NCI-H748 treated with DMSO at 0.1 percent for 48 hours (cell line): ENCODE data around the gene TCEANC2.
"Not testable (repeated sequence)": the region's sequence is repeated elsewhere in the genome, so short reads cannot be mapped to it uniquely, and the experiment has no call there.

Experiments
- DNase-seq: peaks from one replicate; lab custom pipeline; 2025; lab: John Stamatoyannopoulos, UW

TCEANC2 gene

DNA sequence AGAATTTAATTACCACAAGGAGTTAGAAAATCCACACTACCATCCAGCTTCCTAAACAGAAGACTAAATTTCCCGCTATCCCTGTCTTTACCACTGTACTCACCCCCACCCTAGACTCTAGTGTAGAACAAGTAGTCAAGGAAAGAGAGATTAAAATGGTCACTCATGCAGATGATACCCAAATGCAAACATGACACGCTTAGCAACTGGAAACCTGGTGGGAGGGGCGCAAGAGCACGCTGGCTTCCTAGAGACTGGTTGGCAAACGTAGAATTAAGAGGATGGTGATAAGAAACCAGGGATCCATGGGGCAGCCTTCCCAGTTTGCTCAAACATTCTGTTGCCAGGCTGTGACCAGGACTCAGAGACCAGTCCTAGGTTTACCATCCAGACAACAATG, 25.6 kb upstream of the TCEANC2 start:
- DNase-seq: no peak

DNA sequence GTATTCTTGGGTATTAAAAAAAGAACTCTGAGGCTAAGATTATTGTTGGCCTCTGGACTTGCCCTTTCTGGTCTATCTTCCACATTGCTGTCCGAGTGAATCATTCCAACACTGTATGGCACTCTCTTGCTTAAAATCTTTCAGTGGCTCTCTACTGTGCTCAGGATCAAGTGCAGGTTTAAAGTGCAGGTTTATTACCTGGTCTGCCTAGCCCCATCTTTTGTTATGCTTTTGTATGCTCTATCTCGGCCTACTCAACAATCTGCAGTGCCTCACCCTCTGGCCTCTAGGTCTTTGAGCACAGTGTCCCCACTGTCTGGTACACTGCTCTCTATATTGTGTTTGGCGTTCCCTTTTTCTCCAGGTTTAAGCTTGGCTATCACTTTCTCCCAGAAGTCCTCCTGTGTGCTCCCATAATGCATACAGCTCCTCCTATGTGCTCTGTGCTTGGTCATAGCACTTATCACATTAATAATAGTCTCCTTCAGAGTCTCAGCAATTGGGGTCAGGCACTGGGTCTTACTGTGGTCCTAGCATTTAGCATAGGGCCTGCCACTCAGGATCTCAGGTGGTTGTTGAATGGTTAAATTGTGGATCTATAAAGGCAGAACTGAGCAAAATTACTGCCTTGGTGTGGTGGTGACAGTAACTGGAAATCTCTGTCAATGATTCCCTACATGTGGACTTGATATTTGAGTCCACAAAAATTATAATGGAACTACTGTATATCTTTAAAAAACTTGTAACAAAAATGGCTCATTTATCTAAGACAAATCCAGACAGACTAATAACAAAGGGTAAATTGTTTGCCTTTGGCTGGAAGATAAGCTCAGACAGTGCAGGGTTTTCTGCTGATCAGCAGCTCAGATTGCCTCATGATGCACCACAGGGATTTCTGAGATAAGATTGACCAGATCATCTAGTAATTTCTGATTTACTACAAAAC, 24.8 kb upstream of the TCEANC2 start:
- DNase-seq: no peak

GRCh38 chr1:54037476-54037875, 15.9 kb upstream of the TCEANC2 start:
- no peak for DNase-seq

GRCh38 chr1:54041806-54042205, 11.6 kb upstream of the TCEANC2 start:
- no peak for DNase-seq

DNA sequence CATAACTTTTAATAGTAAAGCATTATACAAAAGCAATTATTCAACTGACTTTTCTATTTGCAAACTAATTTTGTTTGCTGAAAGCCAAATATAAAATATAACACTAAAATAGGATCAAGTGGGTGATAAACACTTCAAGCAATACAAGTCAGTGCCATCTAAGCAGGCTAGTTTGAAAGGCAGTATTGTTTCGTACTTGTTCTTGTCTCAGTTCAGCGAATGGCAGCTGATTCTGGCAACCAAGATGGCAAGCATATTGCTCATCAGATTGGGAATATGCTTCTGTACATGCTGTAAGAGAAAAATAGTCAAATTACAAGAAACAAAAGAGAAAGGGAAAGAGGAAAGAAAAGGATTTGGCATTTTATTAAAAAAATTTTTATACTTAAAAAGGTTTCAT, 7.9 kb upstream of the TCEANC2 start:
- DNase-seq: no peak

DNA sequence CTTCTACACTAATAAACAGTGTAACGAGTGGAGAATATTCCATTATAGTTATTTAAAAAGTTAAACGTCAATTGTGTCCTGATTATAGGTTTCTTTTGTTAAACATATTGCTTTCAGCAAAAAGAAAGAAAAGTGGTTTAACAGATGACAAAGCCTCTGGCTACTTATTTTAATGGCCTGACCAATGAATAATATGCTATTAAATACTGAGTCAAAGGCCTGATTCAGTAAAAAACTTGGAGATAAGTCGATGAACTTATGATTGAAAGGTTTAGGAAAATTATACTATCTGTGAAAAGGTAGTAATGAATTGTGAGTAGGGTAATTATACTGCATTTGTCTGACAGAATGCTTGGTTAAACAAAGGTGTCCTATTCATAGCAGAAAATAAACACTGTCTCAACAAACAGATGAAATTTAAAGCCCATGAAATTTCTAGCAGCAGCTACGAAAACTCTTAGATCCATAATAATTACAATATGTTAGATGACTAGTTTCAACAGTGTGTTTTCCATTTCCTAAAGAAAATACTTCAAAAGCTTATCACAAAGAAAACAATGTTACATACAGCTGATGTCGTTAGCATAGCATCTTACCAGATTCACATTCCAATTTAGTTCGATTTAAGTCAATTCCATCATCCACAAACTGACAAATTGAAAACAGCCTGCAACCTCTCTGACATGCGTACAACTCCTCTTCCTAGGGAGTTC, 6.6 kb upstream of the TCEANC2 start:
- peak; percentile 78 for DNase-seq

DNA sequence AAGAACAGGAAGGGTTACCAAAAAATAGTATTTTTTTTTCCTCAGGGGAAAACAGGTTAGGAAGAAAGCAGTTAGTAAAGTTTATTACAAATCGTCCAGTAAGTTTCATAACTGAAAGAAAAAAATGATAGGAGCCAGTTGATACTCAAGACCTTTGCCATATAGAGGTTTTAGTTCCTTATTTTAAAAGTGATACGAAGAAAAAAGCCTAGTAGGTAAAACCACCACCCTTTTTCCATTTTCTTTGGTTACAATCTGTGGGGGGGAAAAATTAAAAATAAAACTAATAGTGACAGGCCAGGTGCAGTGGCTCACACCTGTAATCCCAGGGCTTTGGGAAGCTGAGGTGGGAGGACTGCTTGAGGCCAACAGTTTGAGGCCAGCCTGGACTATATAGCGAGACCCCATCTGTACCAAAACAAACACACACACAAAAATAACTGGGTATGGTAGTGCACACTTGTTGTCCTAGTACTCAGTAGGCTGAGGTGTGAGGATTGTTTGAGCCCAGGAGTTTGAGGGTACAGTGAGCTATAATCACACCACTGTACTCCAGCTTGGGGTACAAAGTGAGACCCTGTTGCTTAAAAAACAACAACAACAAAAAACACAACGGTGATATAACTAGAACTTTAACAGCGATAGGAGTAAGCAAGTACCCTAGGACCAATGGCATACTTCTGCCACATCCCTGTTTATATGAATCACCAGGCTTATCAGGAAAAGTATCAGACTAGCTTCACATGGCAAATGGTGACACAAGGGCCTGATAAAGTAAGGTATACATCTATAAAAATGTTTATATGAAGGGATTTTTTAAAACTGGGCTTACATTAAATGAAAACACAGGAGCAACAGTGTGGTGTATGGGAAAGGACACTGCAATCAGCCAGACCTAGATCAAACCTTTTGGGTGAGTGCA, 5.8 kb upstream of the TCEANC2 start:
- DNase-seq: no peak

- DNase-seq: not testable (repeated sequence)
Measured at GRCh38 chr1:54050435-54050834, 3.0 kb upstream of the TCEANC2 start.

GRCh38 chr1:54051933-54052430, 1.4 kb upstream of the TCEANC2 start:
- peak; percentile 58 for DNase-seq

DNA sequence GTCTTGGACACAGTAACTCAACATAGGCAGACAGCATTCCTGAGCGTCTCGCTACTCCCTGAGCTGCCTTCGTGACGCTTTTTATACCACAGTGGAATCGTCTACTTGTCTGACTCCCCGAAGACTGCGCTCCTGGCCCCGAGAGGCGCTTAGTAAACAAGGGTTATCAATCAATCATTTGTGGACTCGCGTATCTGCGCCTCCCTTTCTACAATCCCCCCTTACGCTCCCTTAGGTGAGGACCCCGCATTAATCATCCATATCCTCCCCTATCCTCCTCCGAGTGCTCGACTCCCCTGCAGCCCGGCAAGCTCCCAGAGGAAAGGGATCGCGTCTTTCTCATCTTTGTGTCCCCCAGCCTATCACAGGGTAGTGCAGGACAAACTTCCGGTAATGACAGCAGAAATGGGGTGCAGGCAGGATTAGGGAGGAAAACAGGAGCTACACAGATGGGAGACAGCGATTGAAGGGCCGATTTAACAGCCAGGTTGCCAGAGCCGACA, 926 bp upstream of the TCEANC2 start:
- peak; percentile 32 for DNase-seq

DNA sequence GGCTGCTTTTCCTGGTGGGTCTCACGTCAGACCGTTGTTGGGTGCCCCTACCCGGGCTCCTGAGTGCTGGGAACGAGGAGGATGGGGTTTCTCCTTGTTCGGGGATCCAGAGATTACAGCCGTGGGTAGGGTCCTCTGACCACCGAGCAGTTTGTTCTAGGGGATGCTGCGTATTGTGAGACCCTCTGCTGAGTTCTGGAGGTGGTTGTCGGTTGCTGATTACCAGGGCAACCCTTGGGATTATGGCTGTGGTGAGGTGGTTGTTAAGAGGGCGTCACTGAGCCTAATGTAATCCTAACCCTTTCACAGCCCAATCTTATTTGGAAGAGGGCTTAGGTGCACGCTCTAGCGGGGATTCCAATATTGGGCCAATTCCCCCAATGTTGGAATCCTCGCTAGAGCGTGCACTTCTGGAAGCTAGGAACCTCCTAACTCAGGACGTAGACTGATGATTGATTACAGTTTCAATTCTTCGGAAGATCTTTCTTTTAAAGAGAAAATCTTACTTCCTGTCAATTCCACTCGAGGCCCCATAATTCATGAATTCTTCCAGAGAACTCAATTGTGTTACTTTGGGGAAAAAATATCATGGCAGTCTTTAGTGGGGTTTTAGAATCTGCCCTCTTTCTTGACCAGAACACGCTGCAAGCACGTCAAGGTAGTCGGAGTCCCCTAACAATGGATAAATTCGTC, 483 bp downstream of the TCEANC2 start:
- no peak for DNase-seq

DNA sequence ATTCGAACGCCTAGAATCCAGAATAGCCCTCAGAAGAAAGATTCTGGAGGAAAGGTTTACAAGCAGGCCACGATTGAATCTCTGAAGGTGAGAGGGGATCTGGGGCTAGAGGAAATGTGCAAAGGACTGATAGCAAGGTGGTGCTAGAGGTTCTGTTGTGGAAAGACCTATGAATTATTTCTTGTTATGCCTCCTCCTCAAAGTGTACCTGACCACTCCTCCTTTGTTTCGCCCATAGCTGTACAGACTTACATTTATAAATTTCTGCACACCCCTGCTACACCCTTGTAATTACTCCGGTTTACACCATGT, 986 bp downstream of the TCEANC2 start:
- no peak for DNase-seq

DNA sequence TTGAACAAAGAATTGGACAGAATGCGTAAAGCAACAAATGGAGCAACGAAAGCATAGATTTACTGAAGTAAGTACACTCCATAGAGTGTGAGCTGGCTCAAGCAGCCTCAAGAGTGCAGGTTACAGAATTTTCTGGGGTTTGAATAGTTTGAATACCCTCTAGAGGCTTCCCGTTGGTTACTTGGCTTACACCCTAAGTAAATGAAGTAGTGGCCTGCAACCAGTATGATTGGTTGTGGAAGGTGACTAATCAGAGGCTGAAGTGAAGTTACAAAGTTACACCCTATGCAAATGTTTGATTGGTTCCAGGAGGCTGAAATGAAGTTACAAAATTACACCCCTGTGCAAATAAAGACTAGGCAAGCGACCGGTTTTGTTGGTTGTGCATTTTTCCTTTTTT, 10.9 kb downstream of the TCEANC2 start:
- no peak for DNase-seq

DNA sequence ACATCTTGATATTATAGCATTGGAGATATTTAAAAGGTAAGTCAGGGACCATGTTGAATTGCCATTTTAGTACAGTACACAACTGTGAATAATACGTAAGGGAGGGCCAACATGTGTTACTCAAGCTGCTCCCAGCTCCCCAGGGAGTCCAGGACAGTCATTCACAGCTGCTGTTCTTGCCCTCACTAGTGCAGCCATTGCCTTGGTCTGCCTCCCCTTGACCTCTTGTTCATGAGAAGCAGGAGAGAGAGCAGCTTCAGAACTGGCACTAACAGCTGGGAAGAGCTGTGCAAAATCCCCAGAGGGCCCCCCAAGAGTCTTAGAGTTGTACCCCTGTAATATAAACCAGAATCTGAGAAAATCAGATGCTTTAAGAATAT, 16.4 kb downstream of the TCEANC2 start:
- DNase-seq: no peak

DNA sequence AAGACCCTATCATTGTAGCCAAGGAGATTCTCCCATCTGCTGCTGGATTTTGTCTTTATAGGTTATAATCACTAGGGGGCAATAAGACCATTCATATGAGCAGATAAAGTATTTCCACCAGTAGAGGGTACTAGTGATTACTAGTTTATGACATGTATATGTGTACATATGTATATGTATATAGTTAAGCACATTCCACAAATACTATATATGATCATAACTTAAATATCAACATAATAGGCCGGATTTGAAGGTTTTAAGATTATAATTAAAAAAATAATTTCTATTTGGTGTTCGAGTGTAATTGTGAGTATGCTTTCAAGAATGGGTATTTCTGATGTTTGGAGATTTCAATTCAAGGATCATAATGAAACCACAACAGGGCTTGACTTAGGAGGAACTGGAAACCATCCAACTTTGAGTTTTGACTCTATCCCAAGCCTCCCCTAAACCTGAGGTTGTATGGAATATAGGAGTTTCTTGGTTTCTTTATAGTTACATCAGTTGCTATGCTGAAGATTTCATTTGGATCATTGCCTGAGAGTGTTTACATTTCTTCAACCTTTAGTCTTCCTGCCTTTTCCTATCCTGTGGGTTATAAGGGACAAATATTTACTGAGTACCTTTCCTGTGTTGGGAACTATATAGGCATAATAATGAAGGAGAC, 16.9 kb downstream of the TCEANC2 start:
- peak; percentile 59 for DNase-seq

DNA sequence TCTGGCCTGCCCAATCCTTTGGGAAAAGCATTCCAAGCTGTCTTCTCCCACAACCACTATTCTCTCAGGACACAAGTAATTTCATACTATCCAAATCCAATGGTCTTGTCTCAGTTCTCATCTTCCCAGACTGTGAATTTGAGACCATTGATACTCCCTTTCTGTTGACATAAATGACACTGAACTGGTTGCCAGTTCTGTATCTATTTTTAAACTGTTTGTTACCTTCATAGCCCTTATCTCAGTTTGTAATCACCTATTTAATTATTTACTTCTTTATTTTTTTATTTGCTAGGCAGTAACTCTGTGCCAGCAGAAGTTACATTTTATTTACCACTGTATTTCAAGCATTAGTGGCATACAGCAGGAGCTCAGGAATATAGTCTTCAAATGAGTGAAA, 24.0 kb downstream of the TCEANC2 start:
- DNase-seq: no peak

GRCh38 chr1:54080598-54081049, 27.2 kb downstream of the TCEANC2 start:
- no peak for DNase-seq

DNA sequence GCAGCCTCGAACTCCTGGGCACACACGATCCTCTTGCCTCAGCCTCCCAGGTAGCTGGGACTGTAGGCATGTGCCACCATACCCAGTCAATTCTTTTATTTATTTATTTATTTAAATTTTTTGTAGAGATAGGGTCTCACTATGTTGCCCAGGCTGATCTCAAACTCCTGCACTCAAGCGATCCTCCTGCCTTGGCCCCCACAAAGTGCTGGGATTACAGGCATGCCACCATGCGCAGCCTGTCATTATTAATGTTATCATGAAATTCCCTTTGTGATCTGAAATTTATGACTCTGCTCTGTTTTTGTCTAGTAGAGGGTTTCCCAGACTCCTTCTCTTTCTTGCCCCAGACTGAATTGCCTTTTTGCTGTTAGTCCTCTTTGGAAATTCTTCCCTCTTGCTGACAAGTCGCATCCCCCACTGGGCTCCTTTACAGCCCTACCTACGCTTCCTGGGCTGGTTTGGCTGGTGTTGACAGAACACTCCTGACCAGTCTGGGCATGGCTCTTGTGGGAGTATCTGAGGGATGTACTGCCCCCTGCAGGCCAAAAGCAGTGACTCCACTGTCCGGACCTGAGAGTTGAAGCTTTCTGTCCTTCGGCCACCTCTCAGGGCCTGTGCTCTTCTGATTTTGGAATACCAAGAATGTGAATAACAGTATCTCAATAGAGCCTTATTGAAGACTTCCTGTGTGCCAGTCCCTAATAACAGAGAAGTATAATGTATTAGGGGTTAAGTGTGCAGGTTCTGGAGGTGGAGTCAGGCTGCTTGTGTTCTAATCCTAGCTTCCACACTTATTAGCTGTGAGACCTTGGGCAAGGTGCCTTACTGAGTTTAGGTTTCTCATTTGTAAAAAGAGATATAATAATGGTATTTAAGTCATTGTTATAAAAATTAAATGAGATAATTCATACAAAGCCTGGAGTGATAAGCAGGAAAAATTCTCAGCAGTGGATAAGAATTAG, 28.2 kb downstream of the TCEANC2 start:
- DNase-seq: peak; percentile 55

DNA sequence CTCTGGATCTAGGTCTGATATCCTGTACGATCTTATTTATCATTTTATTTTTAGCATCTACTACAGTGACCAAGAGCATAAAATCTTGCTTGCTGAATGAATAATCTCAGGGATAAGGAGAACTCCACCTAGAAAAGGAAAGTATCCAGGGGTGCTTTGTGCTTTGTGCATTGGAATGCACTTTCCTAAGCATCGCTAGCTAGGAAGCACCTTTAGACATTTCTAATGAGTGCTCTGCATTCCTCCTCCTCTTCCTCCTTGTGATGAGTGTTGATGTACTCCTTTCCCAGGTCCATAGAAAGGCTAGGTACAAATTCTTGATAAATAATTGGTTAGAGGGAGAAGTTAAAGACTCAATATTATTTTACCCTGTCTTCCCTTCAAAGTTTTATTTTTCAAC, 31.4 kb downstream of the TCEANC2 start:
- DNase-seq: no peak

DNA sequence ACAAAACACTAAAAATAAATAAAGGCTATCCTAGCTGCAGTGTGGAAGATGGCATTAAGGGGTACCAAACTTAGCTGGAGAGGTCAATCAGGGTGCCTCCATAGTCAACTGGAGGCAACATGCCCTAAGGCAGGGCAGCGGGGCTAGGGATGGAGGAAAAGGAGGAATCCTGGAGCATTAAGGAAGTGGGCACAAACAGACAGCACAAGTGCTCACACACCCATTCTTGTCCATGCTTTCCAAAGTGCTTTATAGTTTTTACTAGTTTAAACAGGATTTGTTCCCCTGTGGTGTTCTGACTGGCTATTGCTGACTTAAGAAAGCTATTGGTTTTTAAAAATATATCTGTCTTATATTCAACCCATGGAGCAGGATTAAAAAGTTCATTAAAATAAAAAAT, 33.3 kb downstream of the TCEANC2 start:
- DNase-seq: no peak
